ENCODE data around the gene SSPN.
A peak's percentile ranks its signal among the peaks of the same experiment; 100 is the strongest.

SSPN gene

GRCh38 chr12:26187014-26187798 lies 8.2 kb upstream of the SSPN start:
- DNase-seq (ENCODE audit: low read depth) = no peak

- DNase-seq (ENCODE audit: low read depth) = peak; percentile 49
Observed at GRCh38 chr12:26188127-26188526, 7.2 kb upstream of the SSPN start.

GRCh38 chr12:26188641-26189040 lies 6.7 kb upstream of the SSPN start:
- no peak for DNase-seq (ENCODE audit: low read depth)

- no peak for DNase-seq (ENCODE audit: low read depth)
Observed at GRCh38 chr12:26192142-26192541, 3.2 kb upstream of the SSPN start.

GRCh38 chr12:26193539-26193938 lies 1.8 kb upstream of the SSPN start:
- DNase-seq (ENCODE audit: low read depth) = no peak

GRCh38 chr12:26195641-26196420 lies 458 bp downstream of the SSPN start:
- DNase-seq (ENCODE audit: low read depth) = no peak

GRCh38 chr12:26196421-26196716 lies 996 bp downstream of the SSPN start:
- DNase-seq (ENCODE audit: low read depth) = no peak

- no peak for DNase-seq (ENCODE audit: low read depth)
Observed at GRCh38 chr12:26197832-26198231, 2.5 kb downstream of the SSPN start.

- no peak for DNase-seq (ENCODE audit: low read depth)
Observed at GRCh38 chr12:26198742-26199141, 3.4 kb downstream of the SSPN start.

- no peak for DNase-seq (ENCODE audit: low read depth)
Observed at GRCh38 chr12:26203167-26203780, 7.9 kb downstream of the SSPN start.

- DNase-seq (ENCODE audit: low read depth) = no peak
Observed at GRCh38 chr12:26204612-26205289, 9.4 kb downstream of the SSPN start.

GRCh38 chr12:26205298-26205697 lies 9.9 kb downstream of the SSPN start:
- no peak for DNase-seq (ENCODE audit: low read depth)

- DNase-seq (ENCODE audit: low read depth) = no peak
Observed at GRCh38 chr12:26205941-26206340, 10.6 kb downstream of the SSPN start.

GRCh38 chr12:26211331-26211730 lies 16.0 kb downstream of the SSPN start:
- DNase-seq (ENCODE audit: low read depth) = no peak

GRCh38 chr12:26212396-26212795 lies 17.0 kb downstream of the SSPN start:
- no peak for DNase-seq (ENCODE audit: low read depth)

GRCh38 chr12:26212988-26213387 lies 17.6 kb downstream of the SSPN start:
- no peak for DNase-seq (ENCODE audit: low read depth)

GRCh38 chr12:26214121-26214520 lies 18.7 kb downstream of the SSPN start:
- no peak for DNase-seq (ENCODE audit: low read depth)

- DNase-seq (ENCODE audit: low read depth) = no peak
Observed at GRCh38 chr12:26219736-26220135, 24.4 kb downstream of the SSPN start.

GRCh38 chr12:26224657-26225056 lies 29.3 kb downstream of the SSPN start:
- DNase-seq (ENCODE audit: low read depth) = no peak

- no peak for DNase-seq (ENCODE audit: low read depth)
Observed at GRCh38 chr12:26226122-26226521, 30.7 kb downstream of the SSPN start.

- no peak for DNase-seq (ENCODE audit: low read depth)
Observed at GRCh38 chr12:26226629-26227360, 31.4 kb downstream of the SSPN start.

GRCh38 chr12:26227361-26227745 lies 32.0 kb downstream of the SSPN start:
- DNase-seq (ENCODE audit: low read depth) = no peak
